MM.1S (cell line): ENCODE data around the gene TSPAN17.

Experiments used
- CTCF ChIP-seq: fragments of 300-600 bp; sonication (generic); IDR thresholded peaks from 2 replicates; pipeline ENCODE4 v1.5.1; 2016; ENCODE audit warnings: antibody characterized with exemption, low read length, mixed read lengths
- EZH2 ChIP-seq: fragments of 300-600 bp; sonication (generic); optimal IDR thresholded peaks from 2 replicates; pipeline ENCODE3; 2017; ENCODE audit warnings: low read depth, mild to moderate bottlenecking, antibody characterized with exemption, low read length, mixed read lengths
- EZH2phosphoT487 ChIP-seq: fragments of 300-600 bp; sonication (generic); IDR thresholded peaks from 2 replicates; pipeline ENCODE4 v1.6.1; 2018; ENCODE audit warnings: antibody characterized with exemption, low read length

GRCh38 chr5:176630681-176631222, 16.5 kb upstream of the TSPAN17 start:
- TF ChIP-seq CTCF, result no peak
- no peak for TF ChIP-seq EZH2
- TF ChIP-seq EZH2phosphoT487, result no peak
